ENCODE measurements around the gene C22orf42.

The C22orf42 gene

GRCh38 chr22:32158712-32159533 lies at the start of gene C22orf42:
Gene C22orf42 (minus strand): TSS chr22:32159303. CDS start chr22:32159215, 88 bp downstream.
- Histone ChIP-seq H3K9me3 (no peaks in the 10 kb centered on the region), H3K4me1 (ENCODE audit: control insufficient read depth in 1 of 2, insufficient read depth in 1 of 2, low read depth in 1 of 2, low read length in 1 of 2) (peaks cover under 1 to 2% of the 10 kb centered on the region in 2 experiments), H3K4me3 (ENCODE audit: low read depth in 1 of 2, low read length in 1 of 2) (no peak within 1 kb of the TSS), H3K27ac (no peak within 1 kb of the TSS), H3K36me3 (no peaks in the 10 kb centered on the region), H3K27me3 (peaks cover 7% of the 10 kb centered on the region)
- TF ChIP-seq CTCF (IDR thresholded peaks at IDR 0.05) = no peak

- peaks cover 23% of the 10 kb centered on the region for H3K27me3 ChIP-seq
- no peak overlapping the region for H3K27ac ChIP-seq
- no peaks in the 10 kb centered on the region for H3K36me3 ChIP-seq
- no peak overlapping the region for H3K4me3 ChIP-seq (ENCODE audit: low read depth in 1 of 2, low read length in 1 of 2)
- no peak for TF ChIP-seq CTCF (IDR thresholded peaks at IDR 0.05)
- no peaks in the 10 kb centered on the region for H3K9me3 ChIP-seq
- peaks cover 0 to 3% of the 10 kb centered on the region in 2 experiments for H3K4me1 ChIP-seq (ENCODE audit: control insufficient read depth in 1 of 2, insufficient read depth in 1 of 2, low read depth in 1 of 2, low read length in 1 of 2)
Observed at GRCh38 chr22:32208681-32209080, 49.6 kb upstream of the C22orf42 start.

GRCh38 chr22:32207971-32208480 lies 48.9 kb upstream of the C22orf42 start:
- peaks cover 6 to 7% of the 10 kb centered on the region in 2 experiments for H3K4me1 ChIP-seq (ENCODE audit: control insufficient read depth in 1 of 2, insufficient read depth in 1 of 2, low read depth in 1 of 2, low read length in 1 of 2)
- no peaks in the 10 kb centered on the region for H3K36me3 ChIP-seq
- no peaks in the 10 kb centered on the region for H3K9me3 ChIP-seq
- peaks cover 29% of the 10 kb centered on the region for H3K27me3 ChIP-seq
- no peak overlapping the region for H3K27ac ChIP-seq
- TF ChIP-seq CTCF (IDR thresholded peaks at IDR 0.05) = no peak
- no peak overlapping the region for H3K4me3 ChIP-seq (ENCODE audit: low read depth in 1 of 2, low read length in 1 of 2)

GRCh38 chr22:32206774-32207758 lies 48.0 kb upstream of the C22orf42 start:
- no peak overlapping the region for H3K27ac ChIP-seq
- peaks cover 16% of the 10 kb centered on the region in 2 experiments for H3K4me1 ChIP-seq (ENCODE audit: control insufficient read depth in 1 of 2, insufficient read depth in 1 of 2, low read depth in 1 of 2, low read length in 1 of 2)
- no peaks in the 10 kb centered on the region for H3K36me3 ChIP-seq
- no peak overlapping the region for H3K4me3 ChIP-seq (ENCODE audit: low read depth in 1 of 2, low read length in 1 of 2)
- peaks cover 39% of the 10 kb centered on the region for H3K27me3 ChIP-seq
- H3K9me3 ChIP-seq = no peaks in the 10 kb centered on the region
- no peak for TF ChIP-seq CTCF (IDR thresholded peaks at IDR 0.05)

GRCh38 chr22:32205974-32206773 lies 47.1 kb upstream of the C22orf42 start:
- peaks cover 40% of the 10 kb centered on the region for H3K27me3 ChIP-seq
- H3K27ac ChIP-seq = no peak overlapping the region
- TF ChIP-seq CTCF (IDR thresholded peaks at IDR 0.05) = no peak
- H3K9me3 ChIP-seq = no peaks in the 10 kb centered on the region
- no peak overlapping the region for H3K4me3 ChIP-seq (ENCODE audit: low read depth in 1 of 2, low read length in 1 of 2)
- H3K4me1 ChIP-seq (ENCODE audit: control insufficient read depth in 1 of 2, insufficient read depth in 1 of 2, low read depth in 1 of 2, low read length in 1 of 2) = peaks cover 25% of the 10 kb centered on the region in 2 experiments
- H3K36me3 ChIP-seq = no peaks in the 10 kb centered on the region

Measured in neutrophil (primary cell).